HepG2 (cell line): ENCODE measurements around the gene DHRS9. TPM values are rescaled to one million over a fixed set of nuclear protein-coding genes. Genes with fewer than 3 reads are reported as not detected.
A peak's percentile ranks its signal among the peaks of the same experiment; 100 is the strongest.

Source experiments
- ATAC-seq: fragments of 200-7000 bp; cut with Tn5 transposase; 3 replicates; pipeline ENCODE4 v1.9.1; 2020; ENCODE audit warnings: mild to moderate bottlenecking, moderate library complexity
- BruUV-seq: library from RNA; stranded (reverse); fragments of 400-500 nt; replicated peaks from 2 replicates; lab custom pipeline; 2021; lab: Mats Ljungman, UMichigan
- CTCF ChIA-PET: fragments of 300-600 bp; formaldehyde crosslinking; extraction: SDS; loops from one replicate; lab custom pipeline; 2021; ENCODE audit warnings: low total read pairs, inconsistent platforms, low intra/inter-chr PET ratio; lab: Yijun Ruan, JAX
- POLR2A ChIA-PET: fragments of 350-600 bp; sonication (Branson Sonifier 250); formaldehyde crosslinking; loops from one replicate; lab custom pipeline; 2020; ENCODE audit warnings: antibody characterized with exemption, inconsistent platforms; lab: Yijun Ruan, JAX
- DNase-seq: peaks from one replicate; pipeline ENCODE4 v3.0.0-alpha.2; 2015; ENCODE audit warnings: low spot score
- FAIRE-seq: peaks from 3 replicates; lab custom pipeline; 2011; peaks lifted over from hg19 to GRCh38; lab: Jason Lieb, UNC
- H2AFZ ChIP-seq: one replicate; pipeline ENCODE4 v1.6.1; 2011; ENCODE audit warnings: low read length, inconsistent platforms
- H3K27ac ChIP-seq: fragments of 300-600 bp; 3 replicates; pipeline ENCODE4 v1.8.0; 2011; ENCODE audit warnings: mixed run types, mild to moderate bottlenecking, mixed read lengths, low read length, inconsistent platforms; ENCODE audit not compliant: insufficient read depth; ENCODE audit errors: extremely low read length
- H3K27me3 ChIP-seq, 2 experiments: fragments of 200-600 bp in 1 of 2; 2 replicates in 1 of 2; 3 replicates in 1 of 2; pipeline versions ENCODE4 v1.6.0 to v1.8.0; 2011; ENCODE audit warnings: low read length in 2 of 2, mild to moderate bottlenecking in 2 of 2, moderate library complexity in 2 of 2, inconsistent platforms in 1 of 2; ENCODE audit not compliant: insufficient read depth in 2 of 2, control insufficient read depth in 1 of 2
- H3K36me3 ChIP-seq, 2 experiments: fragments of 200-600 bp in 1 of 2; replicated peaks in 1 of 2; 2 replicates in 1 of 2; 3 replicates in 1 of 2; pipeline versions ENCODE4 v1.5.1 to v1.8.0; 2011; ENCODE audit warnings: low read length in 2 of 2, inconsistent platforms in 1 of 2; ENCODE audit not compliant: insufficient read depth in 2 of 2, control insufficient read depth in 1 of 2
- H3K4me1 ChIP-seq: 2 replicates; pipeline ENCODE4 v1.5.1; 2012; ENCODE audit warnings: low read length, inconsistent platforms; ENCODE audit not compliant: insufficient read depth
- H3K4me2 ChIP-seq: 2 replicates; pipeline ENCODE4 v1.6.0; 2011; ENCODE audit warnings: low read depth, low read length, inconsistent platforms
- H3K4me3 ChIP-seq, 3 experiments: fragments of 200-600 bp in 1 of 3; sonication (generic), shearing (Covaris generic) in 1 of 3; replicated peaks in 1 of 3; 2 replicates each; pipeline ENCODE4 v1.5.1; 2011 to 2016; ENCODE audit warnings: low read length in 3 of 3, inconsistent platforms in 2 of 3, low read depth in 2 of 3, mild to moderate bottlenecking in 2 of 3, control low read depth in 1 of 3, mixed read lengths in 1 of 3; ENCODE audit not compliant: insufficient read depth in 1 of 3
- H3K79me2 ChIP-seq: one replicate; pipeline ENCODE4 v1.6.1; 2011; ENCODE audit warnings: low read length, inconsistent platforms; ENCODE audit not compliant: insufficient read depth
- H3K9ac ChIP-seq: 2 replicates; pipeline ENCODE4 v1.6.0; 2011; ENCODE audit warnings: mild to moderate bottlenecking, low read depth, low read length, inconsistent platforms; ENCODE audit not compliant: insufficient read depth
- H3K9me3 ChIP-seq: 2 replicates; pipeline ENCODE4 v1.5.1; 2012; ENCODE audit warnings: mild to moderate bottlenecking, low read length
- H4K20me1 ChIP-seq: 2 replicates; pipeline ENCODE4 v1.6.0; 2011; ENCODE audit warnings: inconsistent platforms, mild to moderate bottlenecking, low read length, moderate library complexity; ENCODE audit not compliant: insufficient read depth
- ARID3A ChIP-seq: IDR thresholded peaks from 2 replicates; pipeline ENCODE4 v1.6.1; 2012; ENCODE audit warnings: low read depth, low read length, improper control_type of control experiment
- CEBPB ChIP-seq: IDR thresholded peaks from 2 replicates; pipeline ENCODE4 v1.6.1; 2011; ENCODE audit warnings: low read depth, low read length, improper control_type of control experiment, borderline replicate concordance
- CERS6 ChIP-seq: sonication (generic); formaldehyde crosslinking; IDR thresholded peaks from 2 replicates; pipeline ENCODE4 v1.5.0; 2020; ENCODE audit warnings: missing genetic modification reagents
- HNF4A ChIP-seq: sonication (generic); formaldehyde crosslinking; IDR thresholded peaks from 2 replicates; pipeline ENCODE4 v1.4.0; 2020; ENCODE audit warnings: missing genetic modification reagents
- MIXL1 ChIP-seq: IDR thresholded peaks from 2 replicates; pipeline ENCODE4 v1.6.1; 2016
- NFIB ChIP-seq: sonication (generic); formaldehyde crosslinking; IDR thresholded peaks from 2 replicates; pipeline ENCODE4 v1.9.0; 2021; ENCODE audit warnings: missing genetic modification reagents, mild to moderate bottlenecking, borderline replicate concordance
- SP2 ChIP-seq: sonication (generic); formaldehyde crosslinking; IDR thresholded peaks from 2 replicates; pipeline ENCODE4 v1.5.1; 2020; ENCODE audit warnings: mild to moderate bottlenecking, missing genetic modification reagents
- TFAP4 ChIP-seq: sonication (generic); IDR thresholded peaks from 2 replicates; pipeline ENCODE4 v1.6.1; 2016; ENCODE audit warnings: low read depth, borderline replicate concordance
- TMF1 ChIP-seq: sonication (generic); formaldehyde crosslinking; IDR thresholded peaks from 2 replicates; pipeline ENCODE4 v1.8.1; 2022; ENCODE audit warnings: low read depth, missing genetic modification reagents
- U2AF2 ChIP-seq: fragments of 200-400 bp; formaldehyde crosslinking; IDR thresholded peaks from 2 replicates; pipeline ENCODE4 v1.6.1; 2017; ENCODE audit warnings: low read depth, mild to moderate bottlenecking, low read length
- ZBTB2 ChIP-seq: sonication (generic); formaldehyde crosslinking; IDR thresholded peaks from 2 replicates; pipeline ENCODE4 v1.8.0; 2022; ENCODE audit warnings: low read depth, missing genetic modification reagents
- ZBTB20 ChIP-seq: sonication (generic); formaldehyde crosslinking; IDR thresholded peaks from 2 replicates; pipeline ENCODE4 v1.8.1; 2023; ENCODE audit warnings: missing genetic modification reagents, low read depth, mild to moderate bottlenecking, borderline replicate concordance
- ZMYM4 ChIP-seq: sonication (generic); formaldehyde crosslinking; IDR thresholded peaks from 2 replicates; pipeline ENCODE4 v1.8.1; 2023; ENCODE audit warnings: mild to moderate bottlenecking, missing genetic modification reagents
- ZNF512B ChIP-seq: sonication (generic); formaldehyde crosslinking; IDR thresholded peaks from 2 replicates; pipeline ENCODE4 v1.5.1; 2020; ENCODE audit warnings: missing genetic modification reagents, mild to moderate bottlenecking, borderline replicate concordance
- ZNF563 ChIP-seq: sonication (generic); formaldehyde crosslinking; IDR thresholded peaks from 2 replicates; pipeline ENCODE4 v1.8.0; 2022; ENCODE audit warnings: mild to moderate bottlenecking, moderate library complexity, missing genetic modification reagents
- WGBS: methylation state at CpG from one replicate; pipeline ENCODE4 v1.1.6; 2017; ENCODE audit warnings: low lambda C conversion rate; 5-methylcytosine and 5-hydroxymethylcytosine counted together
- in situ Hi-C: cut with HindIII; loops from 2 replicates; pipeline ENCODE4 v1.10.0; 2017; ENCODE audit warnings: low pct_unique_long_range_greater_than_20kb; ENCODE audit not compliant: extremely low pct_ligation_motif_present
- intact Hi-C: fragments of 100-400 bp; cut with micrococcal nuclease; formaldehyde crosslinking; loops from one replicate; pipeline ENCODE4 v1.10.0; 2022; ENCODE audit not compliant: unreplicated experiment
- polyA plus RNA-seq, 8 experiments: library from polyadenylated mRNA; depleted of rRNA in 3 of 8; stranded (reverse) in 7 of 8; unstranded in 1 of 8; fragments of >200 nt; fragmentation: Illumina TruSeq in 4 of 8; extraction: Trizol in 4 of 8; gene quantifications; 2 replicates each; pipeline versions ENCODE4 v1.2.1 to v1.2.3, GENCODE V29; 2011 to 2016; ENCODE audit warnings: low read depth in 4 of 8, missing spikeins in 1 of 8, mixed read lengths in 1 of 8; ENCODE audit not compliant: insufficient read depth in 1 of 8
- total RNA-seq, 5 experiments: library from RNA; depleted of rRNA; stranded (reverse); fragments of >200 nt; fragmentation: Illumina TruSeq; extraction: Trizol; gene quantifications; 2 replicates each; pipeline ENCODE4 v1.2.3, GENCODE V29; 2016; ENCODE audit warnings: low read depth in 1 of 5

The DHRS9 gene
- total and polyA plus RNA-seq, 2 of the 13 experiments (the other 11 are each of a cell fraction or from before 2014, with no cell fraction given): not detected

GRCh38 chr2:169131587-169132512, 62.5 kb downstream of the DHRS9 start:
- ATAC-seq (peak; percentile 59), DNase-seq (peak; percentile 40), FAIRE-seq (peak; percentile 72)
- 19% methylated on average over 9 of the region's 9 CpGs for WGBS
- ChIA-PET POLR2A (no interaction called here), CTCF (interaction anchor here (1.2 to 2.1 kb wide), 3 partner anchors 22 to 173 kb away, joined by 5 to 19 read pairs (median 8); no protein-coding TSS in a partner anchor)
- Histone ChIP-seq H3K27me3 (peaks cover 0 to 11% of the 10 kb centered on the region in 2 experiments; a peak in 3 of 5 replicates), H3K27ac (no peak overlapping the region), H3K4me2 (no peak overlapping the region), H2AFZ (no peak overlapping the region), H3K9ac (no peak overlapping the region), H4K20me1 (no peaks in the 10 kb centered on the region), H3K4me1 (no peaks in the 10 kb centered on the region), H3K4me3 (no peak overlapping the region), H3K79me2 (no peaks in the 10 kb centered on the region), H3K9me3 (no peaks in the 10 kb centered on the region), H3K36me3 (no peaks in the 10 kb centered on the region)
- BruUV-seq: no TSS peak
- in situ Hi-C loops: no loop called here
- intact Hi-C loops: loop anchor here (1.0 to 2.0 kb wide), 2 partner anchors 23 to 171 kb away; no protein-coding TSS in a partner anchor
- no peak for TF ChIP-seq U2AF2
- TF ChIP-seq MIXL1 (CRISPR knock-in tag): peak; percentile 41; the same call in 1 of the 2 replicates
- no peak for TF ChIP-seq NFIB
- peak; percentile 14; the same call in 1 of the 2 replicates for TF ChIP-seq CEBPB
- TF ChIP-seq ARID3A: peak; percentile 64; the same call in 1 of the 2 replicates
- TF ChIP-seq ZBTB20 (CRISPR knock-in tag): no peak
- no peak for TF ChIP-seq TMF1
- no peak for TF ChIP-seq ZBTB2 (CRISPR knock-in tag)
- no peak for TF ChIP-seq ZNF512B (CRISPR knock-in tag)
- no peak for TF ChIP-seq HNF4A (CRISPR knock-in tag)
- TF ChIP-seq ZMYM4 (CRISPR knock-in tag): no peak
- TF ChIP-seq CERS6 (CRISPR knock-in tag): no peak
- TF ChIP-seq TFAP4: no peak
- no peak for TF ChIP-seq SP2
- TF ChIP-seq ZNF563: no peak
